ENCODE results near the gene ZBTB3. TPM values are rescaled to one million over a fixed set of nuclear protein-coding genes. Genes with fewer than 3 reads are reported as not detected.

Gene ZBTB3
- total RNA-seq, 1 experiment from 2014 or later, result 12.9 TPM

- H3K4me3 ChIP-seq (ENCODE audit: low read depth in 2 of 2, low read length in 2 of 2), result no peak overlapping the region
- DNase-seq (ENCODE audit: low read depth, low spot score), result no peak
- TF ChIP-seq, protein P1, sequence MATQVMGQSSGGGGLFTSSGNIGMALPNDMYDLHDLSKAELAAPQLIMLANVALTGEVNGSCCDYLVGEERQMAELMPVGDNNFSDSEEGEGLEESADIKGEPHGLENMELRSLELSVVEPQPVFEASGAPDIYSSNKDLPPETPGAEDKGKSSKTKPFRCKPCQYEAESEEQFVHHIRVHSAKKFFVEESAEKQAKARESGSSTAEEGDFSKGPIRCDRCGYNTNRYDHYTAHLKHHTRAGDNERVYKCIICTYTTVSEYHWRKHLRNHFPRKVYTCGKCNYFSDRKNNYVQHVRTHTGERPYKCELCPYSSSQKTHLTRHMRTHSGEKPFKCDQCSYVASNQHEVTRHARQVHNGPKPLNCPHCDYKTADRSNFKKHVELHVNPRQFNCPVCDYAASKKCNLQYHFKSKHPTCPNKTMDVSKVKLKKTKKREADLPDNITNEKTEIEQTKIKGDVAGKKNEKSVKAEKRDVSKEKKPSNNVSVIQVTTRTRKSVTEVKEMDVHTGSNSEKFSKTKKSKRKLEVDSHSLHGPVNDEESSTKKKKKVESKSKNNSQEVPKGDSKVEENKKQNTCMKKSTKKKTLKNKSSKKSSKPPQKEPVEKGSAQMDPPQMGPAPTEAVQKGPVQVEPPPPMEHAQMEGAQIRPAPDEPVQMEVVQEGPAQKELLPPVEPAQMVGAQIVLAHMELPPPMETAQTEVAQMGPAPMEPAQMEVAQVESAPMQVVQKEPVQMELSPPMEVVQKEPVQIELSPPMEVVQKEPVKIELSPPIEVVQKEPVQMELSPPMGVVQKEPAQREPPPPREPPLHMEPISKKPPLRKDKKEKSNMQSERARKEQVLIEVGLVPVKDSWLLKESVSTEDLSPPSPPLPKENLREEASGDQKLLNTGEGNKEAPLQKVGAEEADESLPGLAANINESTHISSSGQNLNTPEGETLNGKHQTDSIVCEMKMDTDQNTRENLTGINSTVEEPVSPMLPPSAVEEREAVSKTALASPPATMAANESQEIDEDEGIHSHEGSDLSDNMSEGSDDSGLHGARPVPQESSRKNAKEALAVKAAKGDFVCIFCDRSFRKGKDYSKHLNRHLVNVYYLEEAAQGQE (IDR thresholded peaks at IDR 0.05; ENCODE audit: insufficient read depth in 1 of 2, low read depth in 2 of 2, low read length in 1 of 2), result no peak
- no peak for TF ChIP-seq POLR2AphosphoS5 (IDR thresholded peaks at IDR 0.05; ENCODE audit: low read depth, low read length)
- TF ChIP-seq SIN3A (IDR thresholded peaks at IDR 0.05; ENCODE audit: borderline replicate concordance, insufficient read depth, low read depth, low read length), result no peak
- TF ChIP-seq, protein P2, sequence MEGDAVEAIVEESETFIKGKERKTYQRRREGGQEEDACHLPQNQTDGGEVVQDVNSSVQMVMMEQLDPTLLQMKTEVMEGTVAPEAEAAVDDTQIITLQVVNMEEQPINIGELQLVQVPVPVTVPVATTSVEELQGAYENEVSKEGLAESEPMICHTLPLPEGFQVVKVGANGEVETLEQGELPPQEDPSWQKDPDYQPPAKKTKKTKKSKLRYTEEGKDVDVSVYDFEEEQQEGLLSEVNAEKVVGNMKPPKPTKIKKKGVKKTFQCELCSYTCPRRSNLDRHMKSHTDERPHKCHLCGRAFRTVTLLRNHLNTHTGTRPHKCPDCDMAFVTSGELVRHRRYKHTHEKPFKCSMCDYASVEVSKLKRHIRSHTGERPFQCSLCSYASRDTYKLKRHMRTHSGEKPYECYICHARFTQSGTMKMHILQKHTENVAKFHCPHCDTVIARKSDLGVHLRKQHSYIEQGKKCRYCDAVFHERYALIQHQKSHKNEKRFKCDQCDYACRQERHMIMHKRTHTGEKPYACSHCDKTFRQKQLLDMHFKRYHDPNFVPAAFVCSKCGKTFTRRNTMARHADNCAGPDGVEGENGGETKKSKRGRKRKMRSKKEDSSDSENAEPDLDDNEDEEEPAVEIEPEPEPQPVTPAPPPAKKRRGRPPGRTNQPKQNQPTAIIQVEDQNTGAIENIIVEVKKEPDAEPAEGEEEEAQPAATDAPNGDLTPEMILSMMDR (IDR thresholded peaks at IDR 0.05), result no peak
- TF ChIP-seq TCF7L2 (IDR thresholded peaks at IDR 0.05; ENCODE audit: low read depth, low read length), result no peak
- intact Hi-C loops (cut with micrococcal nuclease; ENCODE audit: unreplicated experiment) (no loop called here), in situ Hi-C loops (cut with HindIII; ENCODE audit: low pct_unique_long_range_greater_than_20kb, low sequenced_read_pairs) (no loop called here)
- H3K27me3 ChIP-seq (ENCODE audit: control insufficient read depth, insufficient read depth, low read length), result no peaks in the 10 kb centered on the region
- no peaks in the 10 kb centered on the region for H3K9me3 ChIP-seq (ENCODE audit: control insufficient read depth, insufficient read depth, low read depth, low read length)
- no peak for ATAC-seq
- peaks cover 4% of the 10 kb centered on the region; the same call in 1 of the 2 replicates for H3K4me1 ChIP-seq (ENCODE audit: control insufficient read depth, insufficient read depth, low read length)
- H3K27ac ChIP-seq (ENCODE audit: low read length), result no peak overlapping the region
- ChIA-PET CTCF (no interaction called here), POLR2A (interaction anchor here (0.7 kb wide), 1 partner anchor 356 kb away, joined by 3 read pairs; no protein-coding TSS in a partner anchor)
- BruUV-seq (replicated peaks), result no TSS peak
- H3K36me3 ChIP-seq (ENCODE audit: control insufficient read depth, insufficient read depth, low read length), result peaks cover 41% of the 10 kb centered on the region
These were observed 37.8 kb downstream of the ZBTB3 start for GRCh38 chr11:62716206-62716605.

DNA sequence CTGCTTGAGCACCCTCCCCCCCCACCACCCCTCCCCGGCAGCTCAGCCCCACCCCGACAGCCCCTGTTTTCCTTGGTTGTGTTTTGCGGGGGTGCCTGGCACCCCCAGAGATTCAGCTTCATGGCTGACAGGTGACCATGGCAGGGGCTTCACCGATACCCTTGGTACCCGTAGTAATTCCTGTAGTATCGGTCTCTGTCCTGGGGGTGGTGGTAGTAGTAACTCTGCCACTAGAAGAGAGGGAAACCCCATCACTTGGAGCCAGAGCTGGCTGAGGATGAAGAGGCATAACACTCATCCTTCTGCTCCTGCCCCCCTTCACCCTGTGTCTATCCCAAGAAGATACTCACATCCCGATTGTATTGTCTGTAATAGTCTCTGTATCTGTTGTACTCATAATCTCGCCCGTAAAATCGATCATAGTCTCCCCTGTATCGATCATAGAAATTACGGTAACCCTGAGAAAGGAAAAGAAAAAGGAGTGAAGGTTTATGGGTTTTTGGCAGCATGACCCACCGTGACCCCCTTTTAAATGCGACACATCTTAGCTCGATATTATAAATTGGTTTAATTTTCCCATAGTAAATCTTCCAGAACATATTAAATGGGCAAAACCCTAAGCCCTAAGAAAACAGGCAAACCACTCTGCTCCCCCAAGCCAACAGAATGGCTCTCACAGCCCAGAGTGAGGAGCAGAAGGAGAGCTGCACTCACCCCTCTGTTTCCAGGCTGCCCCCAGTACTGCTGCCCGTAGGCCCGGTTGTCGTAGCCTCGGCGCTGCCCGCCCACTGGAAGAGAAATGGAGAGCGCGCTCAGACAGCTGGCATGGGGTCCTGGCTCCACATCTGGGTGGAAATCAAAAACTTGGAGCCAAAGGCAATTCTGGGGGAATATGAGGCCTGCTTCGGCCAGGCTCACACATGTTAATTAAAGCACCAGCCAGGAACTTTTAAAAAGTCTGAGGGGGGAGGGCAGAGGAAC lies 38.5 kb downstream of the ZBTB3 start:
- POLR2A ChIA-PET, result interaction anchor here (0.6 to 0.7 kb wide), 4 partner anchors 46 to 1137 kb away, joined by 3 to 4 read pairs (median 4); no protein-coding TSS in a partner anchor
- in situ Hi-C loops (cut with HindIII; ENCODE audit: low pct_unique_long_range_greater_than_20kb, low sequenced_read_pairs), result no loop called here
- CTCF ChIA-PET, result no interaction called here

More for the DNA sequence above, 38.5 kb downstream of the ZBTB3 start:
- H3K4me3 ChIP-seq (ENCODE audit: low read depth in 2 of 2, low read length in 2 of 2), result no peak overlapping the region
- DNase-seq (ENCODE audit: low read depth, low spot score), result no peak
- no peak for ATAC-seq
- BruUV-seq (replicated peaks), result no TSS peak
- TF ChIP-seq TCF7L2 (IDR thresholded peaks at IDR 0.05; ENCODE audit: low read depth, low read length) (no peak), POLR2AphosphoS5 (IDR thresholded peaks at IDR 0.05; ENCODE audit: low read depth, low read length) (no peak), SIN3A (IDR thresholded peaks at IDR 0.05; ENCODE audit: borderline replicate concordance, insufficient read depth, low read depth, low read length) (no peak)
- TF ChIP-seq, protein P1 (IDR thresholded peaks at IDR 0.05; ENCODE audit: insufficient read depth in 1 of 2, low read depth in 2 of 2, low read length in 1 of 2), result no peak
- TF ChIP-seq, protein P2 (IDR thresholded peaks at IDR 0.05), result no peak
- no peak overlapping the region for H3K27ac ChIP-seq (ENCODE audit: low read length)
- no peaks in the 10 kb centered on the region for H3K27me3 ChIP-seq (ENCODE audit: control insufficient read depth, insufficient read depth, low read length)
- intact Hi-C loops (cut with micrococcal nuclease; ENCODE audit: unreplicated experiment), result no loop called here
- H3K4me1 ChIP-seq (ENCODE audit: control insufficient read depth, insufficient read depth, low read length), result peaks cover 4% of the 10 kb centered on the region; the same call in 1 of the 2 replicates
- no peaks in the 10 kb centered on the region for H3K9me3 ChIP-seq (ENCODE audit: control insufficient read depth, insufficient read depth, low read depth, low read length)
- peaks cover 37% of the 10 kb centered on the region for H3K36me3 ChIP-seq (ENCODE audit: control insufficient read depth, insufficient read depth, low read length)
